GM12874 (cell line): ENCODE results near the gene ANO9.

Experiments used
- CTCF ChIP-seq: IDR thresholded peaks from 2 replicates; pipeline ENCODE4 v1.5.1; 2011; ENCODE audit warnings: low read depth, mild to moderate bottlenecking, control low read depth, low read length, moderate library complexity; ENCODE audit not compliant: insufficient read depth

Gene ANO9

GRCh38 chr11:426851-427250 is 15.0 kb downstream of the ANO9 start:
- no peak for TF ChIP-seq CTCF

- TF ChIP-seq CTCF: no peak
Observed at GRCh38 chr11:425301-425700, 16.5 kb downstream of the ANO9 start.

- no peak for TF ChIP-seq CTCF
Observed at GRCh38 chr11:424232-424631, 17.6 kb downstream of the ANO9 start.

GRCh38 chr11:422249-422656 is 19.6 kb downstream of the ANO9 start:
- TF ChIP-seq CTCF: no peak

GRCh38 chr11:420911-421321 is 20.9 kb downstream of the ANO9 start:
- no peak for TF ChIP-seq CTCF

GRCh38 chr11:420054-420910 is 21.5 kb downstream of the ANO9 start:
- TF ChIP-seq CTCF: no peak

GRCh38 chr11:419248-420005 is 22.4 kb downstream of the ANO9 start:
- no peak for TF ChIP-seq CTCF
